CD4-positive, alpha-beta T cell treated with Interleukin-15 for 1 hour (primary cell): ENCODE measurements around the gene PDK2.

Source experiments
- DNase-seq: peaks from one replicate; pipeline ENCODE4 v3.0.0-alpha.2; 2020

The PDK2 gene

GRCh38 chr17:50139950-50140885, 45.1 kb downstream of the PDK2 start:
- DNase-seq, result peak; percentile 79

GRCh38 chr17:50141026-50141744, 46.0 kb downstream of the PDK2 start:
- no peak for DNase-seq

DNA sequence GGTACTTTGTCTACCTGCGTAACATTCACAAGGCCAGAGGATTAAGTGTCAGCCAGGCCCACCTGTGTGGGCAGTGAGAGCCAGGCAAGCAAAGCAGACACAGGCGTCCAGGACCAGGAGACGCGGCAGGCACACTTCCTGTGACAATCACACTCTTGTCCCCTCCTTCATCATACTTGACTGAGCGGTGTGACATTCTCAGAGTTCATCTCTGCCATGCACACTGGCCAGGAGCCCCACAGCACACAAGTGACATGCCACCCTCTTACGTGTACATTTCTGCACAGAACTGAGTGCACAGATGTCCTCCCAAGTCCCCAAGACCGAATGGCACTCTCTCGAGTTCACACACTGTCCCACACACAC, 46.6 kb downstream of the PDK2 start:
- no peak for DNase-seq

GRCh38 chr17:50143461-50144176, 48.5 kb downstream of the PDK2 start:
- DNase-seq, result no peak

DNA sequence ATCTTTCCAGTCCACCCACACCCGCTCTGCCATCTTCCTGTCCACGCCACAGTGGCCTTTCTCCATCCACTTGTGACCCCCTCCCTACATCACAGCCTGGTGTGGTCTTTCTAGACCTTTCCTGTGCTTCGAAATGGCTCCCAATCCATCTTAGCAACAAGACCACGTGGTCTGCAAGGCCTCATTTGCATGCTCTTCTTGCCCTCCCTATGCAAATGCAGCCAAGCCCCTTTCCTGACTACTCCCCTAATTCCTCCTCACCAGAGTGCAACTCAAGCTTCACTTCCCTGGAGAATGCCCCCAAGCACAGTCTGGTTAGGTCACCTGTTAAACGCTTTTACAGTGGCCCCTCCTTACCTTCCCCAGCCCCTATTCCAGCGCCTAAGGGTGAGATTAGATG, 49.2 kb downstream of the PDK2 start:
- no peak for DNase-seq

- no peak for DNase-seq
These were observed 49.8 kb downstream of the PDK2 start for GRCh38 chr17:50144845-50145531.

- no peak for DNase-seq
These were observed 50.5 kb downstream of the PDK2 start for GRCh38 chr17:50145532-50146229.

GRCh38 chr17:50146230-50146926, 51.2 kb downstream of the PDK2 start:
- no peak for DNase-seq

DNA sequence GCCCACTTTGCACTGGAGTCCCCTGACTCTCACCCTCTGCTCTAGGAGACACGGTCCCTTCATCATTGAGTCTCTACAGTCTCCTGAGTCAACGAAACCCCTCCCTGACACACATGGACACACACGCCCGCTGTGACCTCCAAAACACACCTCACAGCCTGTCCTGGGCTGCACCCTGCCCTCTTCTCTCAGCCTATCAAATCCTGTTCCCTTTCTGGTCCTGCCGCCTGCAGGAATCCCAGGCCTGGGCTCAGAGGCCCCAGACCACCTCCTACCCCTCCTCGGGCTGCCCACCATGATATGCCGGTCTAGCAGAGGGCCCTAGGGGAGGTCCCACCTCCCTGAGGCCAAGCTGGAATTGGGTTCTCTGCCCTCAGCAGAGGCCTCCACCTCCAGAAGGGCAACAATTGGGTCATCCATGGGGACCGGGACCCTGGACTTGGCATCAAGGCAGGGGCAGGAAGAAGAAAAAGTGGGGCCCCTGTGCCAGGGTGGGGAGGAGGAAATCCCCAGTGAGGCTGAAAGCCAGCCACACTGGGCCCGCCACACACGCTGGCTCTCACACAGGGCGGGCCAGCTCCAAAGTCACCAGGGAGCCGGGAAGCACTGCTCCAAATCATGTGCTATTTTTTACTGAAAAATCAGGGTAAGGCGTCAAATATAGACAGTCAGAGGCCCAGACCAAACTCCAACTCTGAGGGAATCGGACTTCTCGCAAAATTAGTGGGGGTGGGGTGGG, 51.9 kb downstream of the PDK2 start:
- no peak for DNase-seq

DNA sequence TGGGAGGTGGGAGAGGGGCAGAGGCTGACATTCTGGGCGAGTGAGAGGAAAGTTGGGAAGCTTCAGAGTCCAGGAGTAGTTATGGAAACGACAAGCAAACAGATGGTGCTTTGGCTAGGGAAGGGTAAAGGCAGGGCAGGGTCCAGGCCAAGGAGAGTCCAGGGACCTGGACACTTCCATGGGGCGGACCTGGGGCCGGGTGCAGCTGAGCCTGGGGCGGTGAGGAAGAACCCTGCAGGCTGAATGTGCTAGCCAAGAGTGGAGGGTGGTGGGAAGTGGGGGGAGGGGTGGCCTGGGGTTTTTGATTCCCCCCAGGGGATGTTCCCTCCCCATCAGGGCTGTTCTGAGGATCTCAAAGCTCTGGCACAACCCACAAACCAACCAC, 52.7 kb downstream of the PDK2 start:
- DNase-seq, result no peak

DNA sequence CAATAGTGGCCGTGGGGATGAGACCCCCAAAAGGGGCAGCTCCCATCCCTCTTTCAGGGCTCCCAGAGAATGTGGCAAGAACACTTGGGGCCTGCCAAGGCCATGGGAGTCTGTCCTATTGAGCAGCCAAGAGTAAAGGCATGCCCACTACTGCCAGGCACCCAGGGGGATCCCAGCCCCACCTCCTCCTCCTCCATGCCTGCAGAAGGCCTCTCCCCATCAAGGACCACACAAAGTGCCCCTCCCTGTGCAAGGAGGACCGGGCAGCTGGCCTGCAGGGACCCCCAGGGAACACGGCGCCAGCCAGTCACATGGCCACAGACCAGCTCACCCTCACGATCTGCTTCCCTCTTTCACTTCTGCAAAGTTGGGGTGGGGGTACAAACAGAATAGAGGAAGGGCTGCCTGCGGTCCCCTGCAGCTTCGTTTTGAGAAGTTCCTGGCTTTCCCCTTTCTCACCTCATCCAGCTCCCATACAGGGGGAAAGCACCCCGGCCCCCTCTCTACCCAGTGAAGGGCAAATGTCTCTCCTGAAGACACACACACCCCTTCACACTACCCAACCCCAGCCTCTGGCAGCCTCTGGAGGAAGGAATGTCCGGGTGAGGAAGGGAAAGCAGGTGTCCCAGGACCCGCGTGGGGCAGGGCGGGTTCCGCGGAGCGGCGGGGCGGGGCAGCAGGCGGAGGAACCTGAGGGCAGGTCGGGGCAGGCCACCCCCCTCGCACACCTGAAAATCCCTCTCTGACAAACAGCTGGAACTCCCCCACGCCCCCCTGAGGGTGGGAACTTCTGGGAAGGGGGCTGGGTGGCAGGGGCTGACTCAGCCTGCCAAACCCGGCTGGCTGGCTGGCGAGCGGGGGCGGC, 53.3 kb downstream of the PDK2 start:
- DNase-seq, result peak; percentile 81

DNA sequence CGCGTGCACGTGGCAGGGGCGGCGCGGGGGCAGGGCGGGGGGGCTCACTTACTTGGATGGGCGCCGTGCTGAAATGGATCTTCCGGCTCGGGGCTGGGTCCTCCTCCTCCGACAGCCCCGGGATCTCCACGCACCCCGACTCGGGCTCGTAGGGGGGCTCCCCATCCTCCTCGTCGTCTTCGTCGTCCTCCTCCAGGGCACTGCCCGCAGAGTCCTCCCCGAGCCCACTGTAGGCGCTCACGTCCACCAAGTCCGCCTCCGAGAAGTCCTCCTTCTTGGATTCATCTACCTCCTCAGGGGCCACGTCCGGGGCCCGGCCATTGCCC, 53.9 kb downstream of the PDK2 start:
- DNase-seq, result no peak

- DNase-seq, result peak; percentile 48
These were observed 54.5 kb downstream of the PDK2 start for GRCh38 chr17:50149417-50150353.

- no peak for DNase-seq
These were observed 55.3 kb downstream of the PDK2 start, which contains the start of gene PPP1R9B for GRCh38 chr17:50150354-50151040. Gene PPP1R9B (minus strand): TSS chr17:50150677. CDS start chr17:50150513, 164 bp downstream.

DNA sequence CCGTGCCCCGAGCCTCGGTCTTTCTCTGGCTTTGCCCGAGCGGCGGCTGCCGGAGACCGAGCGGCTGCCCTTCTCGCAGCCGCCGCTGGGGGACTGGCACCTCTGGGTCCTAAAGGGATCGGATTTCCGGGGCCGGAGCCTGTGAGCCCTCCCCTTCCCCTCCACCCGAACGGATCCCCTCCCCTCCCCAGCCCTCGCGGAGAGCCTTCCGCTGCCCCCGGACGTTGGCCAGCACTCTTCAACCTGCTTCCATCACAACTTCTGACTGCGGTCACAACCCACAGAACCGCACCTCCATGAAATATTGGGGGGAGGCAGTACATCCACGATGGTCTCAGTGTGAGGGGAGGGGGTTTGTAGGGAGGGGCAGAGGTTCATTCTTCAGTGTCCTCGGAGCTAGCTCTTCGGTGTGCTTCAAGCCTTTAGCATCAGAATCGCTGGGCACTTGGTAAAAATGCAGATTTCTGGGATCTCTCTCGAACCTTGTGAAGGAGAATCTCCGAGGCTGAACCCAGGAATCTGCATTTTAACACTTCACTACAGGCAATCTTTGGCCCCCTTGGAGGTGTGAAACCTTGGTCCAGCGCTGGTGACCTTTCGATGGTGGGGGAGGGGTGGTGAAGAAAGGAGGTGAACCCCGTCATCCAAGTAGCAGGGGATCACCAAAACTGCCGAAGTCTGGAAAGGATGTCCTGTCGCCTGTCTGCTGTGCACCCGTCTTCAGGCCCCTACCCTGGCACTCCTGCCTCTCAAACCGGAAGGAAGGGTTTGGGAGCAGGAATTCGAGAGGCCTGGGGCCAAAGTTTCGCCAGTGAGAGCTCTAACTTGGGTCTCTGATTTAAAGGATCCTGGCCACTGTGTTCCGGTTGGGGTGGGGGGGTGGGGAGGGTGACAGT, 56.1 kb downstream of the PDK2 start:
- DNase-seq, result peak; percentile 88

DNA sequence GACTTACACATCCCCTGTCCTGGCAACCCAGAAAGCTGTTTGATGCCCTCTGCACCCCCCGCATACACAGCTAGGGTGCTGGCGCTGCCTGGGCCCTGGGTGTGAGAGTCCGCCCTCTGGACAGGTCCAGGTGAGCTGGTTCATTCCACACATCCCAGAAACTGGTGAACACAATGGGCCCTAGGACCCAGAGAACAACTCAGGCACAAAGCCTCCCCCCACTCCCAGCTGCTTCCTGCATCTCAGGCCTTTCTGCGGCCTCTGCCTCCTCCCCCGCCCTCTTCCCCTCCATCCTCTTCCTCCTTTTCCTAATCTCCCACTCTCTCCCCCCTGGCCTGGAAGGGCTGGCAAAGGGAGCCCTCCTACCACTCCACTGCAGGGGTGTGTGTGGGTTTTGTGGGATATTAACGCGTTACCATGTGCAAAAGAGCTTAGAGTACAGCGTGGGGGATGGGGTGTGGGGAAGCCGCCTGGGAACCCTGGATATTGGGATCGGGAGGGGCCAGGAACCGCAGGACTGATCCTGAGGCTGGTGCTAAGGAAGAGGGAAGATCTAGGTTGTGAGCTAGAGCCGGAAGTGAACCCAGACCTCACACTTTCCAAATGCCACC, 56.9 kb downstream of the PDK2 start:
- DNase-seq, result peak; percentile 59

DNA sequence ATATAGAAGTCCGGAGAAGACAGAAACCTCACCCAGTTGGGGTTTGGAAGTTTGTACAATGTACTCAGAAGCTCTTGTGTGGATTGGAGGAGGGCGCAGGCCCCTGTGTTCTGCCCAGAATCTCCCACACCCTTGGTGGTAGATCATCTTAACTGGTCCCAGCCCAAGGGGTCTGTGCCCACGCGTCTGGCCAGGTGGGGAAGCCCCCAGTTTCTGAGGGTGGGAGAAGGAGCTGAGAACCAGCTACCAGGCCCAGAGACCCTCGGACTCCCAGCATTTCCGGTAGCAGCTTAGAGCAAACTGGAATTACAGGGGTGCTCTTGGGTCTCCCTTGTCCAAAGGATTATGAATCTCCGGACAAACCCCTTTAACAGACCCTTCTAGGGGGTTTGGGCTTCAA, 57.6 kb downstream of the PDK2 start:
- DNase-seq, result no peak
